Stimulated activated CD4-positive, alpha-beta T cell treated with anti-CD3 and anti-CD28 coated beads, Interleukin-1b, Interleukin-23, amount 100 ng/mL, for 48 hours (primary cell): ENCODE measurements around the gene ALOX15.
"Not testable (repeated sequence)": the region's sequence is repeated elsewhere in the genome, so short reads cannot be mapped to it uniquely, and the experiment has no call there.

Experiments
- DNase-seq: peaks from one replicate; pipeline ENCODE4 v3.0.0-alpha.2; 2020

Gene ALOX15, protein sequence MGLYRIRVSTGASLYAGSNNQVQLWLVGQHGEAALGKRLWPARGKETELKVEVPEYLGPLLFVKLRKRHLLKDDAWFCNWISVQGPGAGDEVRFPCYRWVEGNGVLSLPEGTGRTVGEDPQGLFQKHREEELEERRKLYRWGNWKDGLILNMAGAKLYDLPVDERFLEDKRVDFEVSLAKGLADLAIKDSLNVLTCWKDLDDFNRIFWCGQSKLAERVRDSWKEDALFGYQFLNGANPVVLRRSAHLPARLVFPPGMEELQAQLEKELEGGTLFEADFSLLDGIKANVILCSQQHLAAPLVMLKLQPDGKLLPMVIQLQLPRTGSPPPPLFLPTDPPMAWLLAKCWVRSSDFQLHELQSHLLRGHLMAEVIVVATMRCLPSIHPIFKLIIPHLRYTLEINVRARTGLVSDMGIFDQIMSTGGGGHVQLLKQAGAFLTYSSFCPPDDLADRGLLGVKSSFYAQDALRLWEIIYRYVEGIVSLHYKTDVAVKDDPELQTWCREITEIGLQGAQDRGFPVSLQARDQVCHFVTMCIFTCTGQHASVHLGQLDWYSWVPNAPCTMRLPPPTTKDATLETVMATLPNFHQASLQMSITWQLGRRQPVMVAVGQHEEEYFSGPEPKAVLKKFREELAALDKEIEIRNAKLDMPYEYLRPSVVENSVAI

DNA sequence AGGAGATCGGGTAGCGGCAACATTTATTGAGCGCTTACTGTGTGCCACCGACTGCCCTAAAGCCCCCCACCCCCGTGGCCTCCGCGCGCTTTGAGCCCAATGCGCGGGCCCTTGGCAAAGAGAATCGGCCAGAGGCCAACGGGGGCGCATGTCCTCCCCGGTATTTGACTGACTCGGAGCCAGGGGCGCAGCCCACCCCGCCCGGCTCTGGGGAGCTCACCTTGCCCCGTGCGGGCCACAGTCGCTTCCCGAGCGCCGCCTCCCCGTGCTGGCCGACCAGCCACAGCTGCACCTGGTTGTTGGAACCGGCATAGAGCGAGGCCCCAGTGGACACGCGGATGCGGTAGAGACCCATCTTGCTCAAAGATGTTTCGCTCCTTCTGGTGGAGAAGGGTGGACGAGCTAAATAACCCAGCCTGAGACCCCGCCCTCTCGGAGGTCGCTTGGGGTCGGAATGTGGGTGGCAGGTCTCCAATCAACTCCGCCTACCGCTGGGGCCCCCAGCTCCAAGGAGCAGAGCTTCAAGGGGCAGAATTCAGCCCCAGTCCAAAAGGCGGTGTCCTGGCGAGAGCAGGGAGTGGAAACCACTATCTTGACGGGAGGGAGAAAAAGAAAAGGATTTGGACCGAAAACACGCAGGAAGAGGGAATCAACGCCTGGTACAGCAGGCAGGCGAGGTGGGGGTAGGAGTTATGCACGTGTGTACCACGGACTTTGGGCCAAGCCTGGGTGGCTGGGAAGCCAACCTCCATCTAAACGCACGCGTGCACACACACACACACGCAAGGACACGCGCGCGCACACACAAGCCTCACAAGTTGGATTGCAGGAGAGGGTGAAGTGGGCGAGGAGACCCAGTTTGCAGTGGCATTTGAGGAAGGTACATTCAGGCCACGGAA is at the start of gene ALOX15:
TSS of gene ALOX15 (minus strand) at position 382 of the 899 bp plus-strand sequence. CDS start at position 355, 27 bp downstream.
- no peak for DNase-seq

DNA sequence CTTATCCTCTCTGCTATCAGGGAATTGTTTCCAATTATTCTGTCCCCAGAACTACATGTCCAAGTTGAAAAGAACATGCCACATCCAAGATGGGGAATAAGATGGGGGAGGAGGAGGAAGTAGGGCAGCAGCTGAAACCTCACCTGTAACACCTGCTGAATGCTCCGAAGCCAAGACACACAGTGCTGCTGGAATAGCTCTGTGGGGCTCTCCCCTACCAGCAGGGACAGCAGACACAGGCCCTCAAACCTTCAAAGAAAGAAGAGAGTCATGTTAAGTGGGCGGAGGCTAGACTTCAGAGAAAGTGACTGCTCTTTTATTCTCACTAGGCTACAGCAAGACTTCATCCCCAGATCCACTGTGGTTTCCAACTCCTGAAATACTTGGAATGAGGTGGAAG is 49.3 kb upstream of the ALOX15 start:
- DNase-seq, result no peak

DNA sequence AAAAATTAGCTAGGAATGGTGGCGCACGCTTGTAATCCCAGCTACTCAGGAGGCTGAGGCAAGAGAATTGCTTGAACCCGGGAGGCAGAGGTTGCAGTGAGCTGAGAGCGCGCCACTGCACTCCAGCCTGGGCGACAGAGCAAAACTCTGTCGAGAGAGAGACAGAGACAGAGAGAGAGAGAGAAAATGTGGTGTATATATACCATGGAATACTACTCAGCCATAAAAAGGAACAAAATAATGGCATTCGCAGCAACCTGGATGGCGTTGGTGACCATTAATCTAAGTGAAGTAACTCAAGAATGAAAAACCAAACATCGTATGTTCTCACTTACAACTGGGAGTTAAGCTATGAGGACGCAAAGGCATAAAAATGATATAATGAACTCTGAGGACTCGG is 48.4 kb upstream of the ALOX15 start:
- DNase-seq, result not testable (repeated sequence)

DNA sequence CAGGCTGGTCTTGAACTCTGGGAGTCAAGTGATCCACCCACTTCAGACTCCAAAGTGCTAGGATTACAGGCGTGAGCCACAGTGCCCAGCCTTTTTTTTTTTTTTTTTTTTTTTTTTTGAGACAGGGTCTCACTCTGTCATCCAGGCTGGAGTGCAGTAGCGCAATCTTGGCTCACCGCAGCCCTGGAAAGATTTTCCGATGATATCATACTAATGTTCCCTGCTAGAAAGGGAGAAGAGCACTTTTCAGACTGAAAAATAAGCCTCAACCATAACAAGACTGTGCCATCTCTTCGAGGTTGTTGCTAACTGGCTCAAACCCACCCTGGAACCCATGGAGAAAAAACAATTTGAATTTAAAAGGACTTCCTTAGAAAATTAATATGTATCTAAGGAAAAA is 42.3 kb upstream of the ALOX15 start:
- DNase-seq, result not testable (repeated sequence)

DNA sequence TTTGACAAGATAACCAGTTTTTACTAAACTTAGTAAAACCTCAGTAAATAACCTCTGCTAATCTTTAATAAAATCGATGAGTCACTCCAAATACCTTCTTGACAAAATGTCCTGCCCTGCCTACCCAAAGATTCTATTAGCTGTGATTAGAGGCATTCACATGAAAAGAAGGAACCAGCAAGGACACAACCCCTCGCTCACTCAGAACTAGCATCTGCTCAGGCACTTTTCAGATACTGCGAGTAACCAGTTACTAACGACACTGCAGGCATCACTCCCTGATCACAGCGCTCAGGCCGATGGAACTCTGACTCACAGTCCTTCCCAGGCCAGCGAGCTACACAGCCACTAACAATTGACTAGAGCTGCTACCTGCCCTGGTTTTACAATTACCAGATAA is 38.2 kb upstream of the ALOX15 start:
- no peak for DNase-seq

DNA sequence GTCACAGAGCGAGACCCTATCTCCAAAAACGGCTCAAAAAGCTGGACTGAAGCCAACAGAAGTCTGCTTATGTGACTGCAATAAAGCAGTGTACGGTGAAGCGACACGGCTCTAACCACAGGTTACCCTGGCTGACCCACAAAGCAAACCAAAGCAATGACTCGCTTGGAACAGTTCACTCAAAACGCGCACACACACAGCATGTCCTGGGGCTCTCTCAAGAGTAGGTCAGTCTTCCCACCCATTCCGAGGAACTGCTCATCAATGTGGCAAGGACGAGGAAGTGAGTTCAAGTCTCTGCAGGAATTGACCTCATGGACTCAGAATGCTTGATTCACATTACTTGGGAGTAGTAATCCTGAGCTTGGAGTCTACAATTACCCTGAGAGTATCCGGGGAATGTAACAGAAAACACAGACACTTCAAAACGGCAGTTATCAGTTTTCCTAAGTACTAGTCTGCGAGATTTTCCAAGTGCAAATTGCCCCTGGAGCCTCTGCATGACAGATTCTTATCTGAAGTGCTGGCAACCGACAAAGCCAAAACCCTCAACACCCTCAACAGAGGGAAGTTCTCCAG is 37.1 kb upstream of the ALOX15 start:
- DNase-seq, result peak; percentile 55

DNA sequence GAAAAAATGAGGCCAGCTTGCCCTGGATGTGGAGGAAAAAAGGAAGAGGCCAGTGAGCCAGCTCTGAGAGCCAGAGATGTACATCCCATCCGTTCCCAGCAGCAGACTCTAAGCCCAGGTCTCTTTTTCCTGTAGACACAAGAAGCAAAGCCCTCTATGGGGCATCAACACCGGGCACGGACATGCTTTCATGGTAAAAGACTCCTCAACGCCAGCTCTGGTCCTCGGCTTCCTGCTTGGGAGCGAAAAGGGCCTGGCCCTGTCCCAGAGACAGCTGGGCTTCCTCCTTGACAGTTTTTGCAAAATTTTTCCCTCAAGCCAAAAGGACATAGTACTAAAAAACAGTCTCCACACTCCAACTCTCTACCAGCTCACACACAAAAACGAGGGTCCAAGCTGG is 35.3 kb upstream of the ALOX15 start:
- no peak for DNase-seq

DNA sequence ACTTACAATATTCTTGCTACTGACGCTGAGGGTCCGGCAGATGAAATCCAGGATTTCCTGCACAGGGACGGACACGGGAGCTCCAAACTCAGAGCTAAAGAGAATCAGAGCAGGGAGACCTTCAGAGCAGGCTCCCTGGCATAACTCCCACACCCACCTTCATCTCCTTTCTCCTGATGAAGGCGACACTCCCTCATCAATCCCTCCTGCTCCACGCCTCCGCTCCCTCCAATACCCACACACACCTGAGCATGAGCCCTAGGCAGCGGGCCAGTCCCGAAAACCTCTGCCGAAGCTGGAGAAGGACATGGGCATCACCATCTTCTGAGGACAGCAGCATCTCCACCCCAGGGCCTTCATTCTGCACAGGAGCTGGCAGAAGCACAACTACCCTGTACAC is 34.3 kb upstream of the ALOX15 start:
- no peak for DNase-seq

DNA sequence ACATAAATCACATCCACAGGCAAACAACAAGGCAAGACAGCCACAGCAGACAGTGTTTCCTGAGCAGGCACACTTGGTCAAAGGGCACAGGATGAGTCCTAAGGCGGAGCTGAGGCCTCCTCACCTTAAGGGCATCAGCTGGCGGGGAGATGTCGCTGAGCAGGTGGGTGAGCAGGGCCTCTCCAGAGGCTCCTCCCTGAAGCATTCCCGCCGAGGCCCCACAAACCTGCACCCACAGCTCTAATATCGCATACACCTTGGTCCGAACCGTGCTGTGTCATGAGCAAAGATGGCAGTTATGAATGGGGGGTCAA is 33.2 kb upstream of the ALOX15 start:
- no peak for DNase-seq

DNA sequence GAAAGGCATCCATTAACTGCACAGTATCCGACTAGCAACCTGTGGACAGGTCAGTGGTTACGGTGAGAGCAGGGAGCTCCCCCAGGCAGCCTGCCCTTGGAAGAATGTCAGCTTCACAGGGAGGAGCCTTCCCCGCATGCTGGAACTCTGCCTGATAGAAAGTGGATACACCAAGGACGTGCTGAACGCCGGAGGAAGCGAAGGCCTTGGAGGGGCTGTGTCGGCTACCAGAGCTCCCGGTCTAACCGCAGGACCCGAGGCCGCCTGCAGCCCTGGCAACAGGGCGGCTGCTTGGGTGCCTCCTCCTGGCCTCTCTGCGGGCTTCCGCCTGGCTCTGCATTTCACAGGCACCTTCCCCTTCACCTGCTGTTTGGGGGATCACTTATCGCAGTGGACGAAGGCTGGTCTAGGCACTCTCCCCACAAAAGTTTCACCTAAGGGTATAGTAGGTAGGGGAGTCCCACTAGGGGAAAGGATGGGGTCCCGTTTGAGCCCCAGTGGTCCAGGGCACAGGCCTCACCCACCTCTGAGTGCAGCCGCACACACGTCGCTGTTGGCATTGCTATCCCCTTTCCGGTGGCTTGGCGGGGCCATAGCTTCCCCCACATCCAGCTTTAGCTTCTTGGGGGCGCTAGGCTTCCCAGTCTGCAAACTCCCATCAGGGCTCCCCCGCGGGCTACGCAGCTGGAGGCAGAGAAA is 32.7 kb upstream of the ALOX15 start:
- no peak for DNase-seq

DNA sequence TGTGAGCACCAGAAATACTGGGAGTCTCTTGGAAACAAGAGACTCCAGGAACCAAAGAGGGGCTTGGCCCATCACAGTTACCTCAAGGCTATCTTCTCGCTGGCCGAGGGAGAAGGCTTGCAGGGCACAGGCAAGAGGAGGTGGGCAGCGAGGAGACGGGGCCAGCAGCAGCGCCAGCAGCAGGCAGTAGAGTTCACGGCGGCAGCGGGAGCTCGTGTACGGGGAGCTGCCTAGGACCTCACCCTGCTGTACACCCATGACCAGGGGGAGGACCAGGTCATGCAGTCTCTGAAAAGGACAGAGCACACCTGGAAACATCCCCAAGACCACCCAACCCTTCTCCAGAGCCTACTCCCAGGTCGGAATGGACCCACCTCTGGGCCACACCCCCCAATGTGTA is 31.7 kb upstream of the ALOX15 start:
- DNase-seq, result no peak

DNA sequence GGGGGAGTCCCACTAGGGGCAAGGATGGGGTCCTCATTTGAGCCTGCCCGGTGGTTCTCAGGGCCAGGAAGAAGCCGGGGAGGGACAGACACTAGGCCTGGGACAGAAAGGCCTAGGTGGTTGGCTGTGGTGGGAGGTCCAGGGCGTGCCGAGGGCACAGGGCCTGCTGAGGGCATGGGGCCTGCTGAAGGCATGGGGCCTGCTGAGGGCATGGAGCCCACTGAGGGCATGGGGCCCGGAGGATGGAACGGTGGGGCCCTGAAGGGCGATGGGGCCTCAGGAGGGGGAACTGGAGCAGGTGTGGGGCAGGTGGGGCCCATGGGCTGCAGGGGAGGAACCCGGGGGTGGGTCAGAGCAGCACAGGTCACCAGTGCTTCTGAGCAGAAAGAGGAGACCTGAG is 31.3 kb upstream of the ALOX15 start:
- no peak for DNase-seq

DNA sequence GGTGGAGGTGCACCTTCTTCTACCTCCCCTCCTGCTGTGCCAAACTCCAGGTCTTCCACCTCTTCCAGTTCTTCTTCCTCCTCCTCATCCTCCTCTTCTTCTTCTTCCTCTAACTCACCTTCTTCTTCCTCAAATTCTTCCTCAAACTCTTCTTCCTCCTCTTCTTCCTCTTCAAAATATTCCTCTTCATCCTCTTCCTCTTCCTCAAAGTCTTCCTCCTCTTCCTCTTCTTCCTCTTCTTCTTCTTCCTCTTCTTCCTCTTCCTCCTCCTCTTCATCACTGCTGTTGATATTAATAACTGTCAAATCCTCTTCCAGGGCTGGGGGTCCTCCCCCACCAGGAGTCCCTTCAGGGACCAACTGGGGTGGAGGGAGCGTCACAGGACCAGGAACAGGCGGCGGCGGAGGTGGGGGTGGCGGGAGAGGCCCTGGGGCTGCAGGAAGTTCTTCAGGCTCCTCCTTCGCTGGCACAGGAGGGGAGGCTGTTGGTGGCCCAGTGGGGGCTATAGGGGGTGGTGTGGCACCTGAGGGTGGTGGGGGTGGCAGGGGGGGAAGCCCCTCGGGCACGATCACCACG is 30.7 kb upstream of the ALOX15 start:
- no peak for DNase-seq

DNA sequence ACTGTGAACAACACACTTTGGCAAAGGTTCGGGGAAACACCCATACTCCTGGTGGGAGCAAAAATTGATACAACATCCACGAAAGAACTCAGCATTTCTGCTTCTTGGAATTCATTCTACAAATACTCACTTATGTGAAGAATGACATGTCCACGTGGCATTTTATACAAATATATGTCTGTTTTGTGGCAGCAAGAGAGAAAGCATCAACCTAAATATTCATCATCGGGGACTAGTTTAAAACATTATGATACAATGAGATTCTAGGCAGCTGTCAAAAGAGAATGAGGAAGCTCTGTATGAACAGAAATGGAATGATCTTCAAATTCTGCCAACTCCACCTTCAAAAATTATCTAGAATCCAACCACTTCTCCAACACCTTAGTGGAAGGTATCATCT is 25.7 kb upstream of the ALOX15 start:
- no peak for DNase-seq

DNA sequence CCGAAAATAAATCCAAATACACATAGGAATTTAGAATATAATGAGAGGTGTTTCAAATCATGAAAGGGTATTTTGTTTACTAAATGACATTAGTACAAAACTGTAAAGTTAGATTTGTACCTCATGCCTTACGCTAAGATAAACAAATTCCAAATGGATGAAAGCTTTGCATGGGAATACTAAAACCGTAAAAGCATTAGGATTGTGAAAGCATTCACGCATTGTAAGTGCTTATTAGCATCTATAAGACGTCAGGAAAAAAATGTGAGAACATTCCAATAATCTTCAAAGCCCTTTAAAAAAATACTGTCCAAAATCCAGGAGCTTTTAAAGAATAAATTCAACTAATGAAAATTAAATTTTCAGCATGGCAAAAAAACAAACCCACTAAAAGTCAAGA is 24.8 kb upstream of the ALOX15 start:
- no peak for DNase-seq

DNA sequence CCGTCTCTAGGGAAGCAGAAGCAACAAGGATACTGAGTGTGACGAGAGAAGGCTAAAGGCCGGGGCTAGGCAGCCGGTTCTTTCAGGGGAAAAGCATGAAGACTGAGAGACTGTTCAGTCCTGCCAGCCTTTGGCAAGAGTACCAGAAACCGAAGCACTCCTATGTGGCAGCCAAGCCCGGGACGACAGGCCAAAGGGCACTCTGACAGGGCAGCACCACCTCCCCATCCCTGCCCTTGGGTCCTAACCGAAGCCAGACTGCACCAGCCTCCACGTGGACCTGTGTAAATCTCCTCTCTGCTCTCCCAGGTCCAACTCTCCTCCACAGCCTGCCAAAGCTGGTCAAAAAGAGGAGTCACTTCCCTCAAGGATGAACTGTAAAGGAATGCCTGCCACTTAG is 23.5 kb upstream of the ALOX15 start:
- DNase-seq, result no peak

DNA sequence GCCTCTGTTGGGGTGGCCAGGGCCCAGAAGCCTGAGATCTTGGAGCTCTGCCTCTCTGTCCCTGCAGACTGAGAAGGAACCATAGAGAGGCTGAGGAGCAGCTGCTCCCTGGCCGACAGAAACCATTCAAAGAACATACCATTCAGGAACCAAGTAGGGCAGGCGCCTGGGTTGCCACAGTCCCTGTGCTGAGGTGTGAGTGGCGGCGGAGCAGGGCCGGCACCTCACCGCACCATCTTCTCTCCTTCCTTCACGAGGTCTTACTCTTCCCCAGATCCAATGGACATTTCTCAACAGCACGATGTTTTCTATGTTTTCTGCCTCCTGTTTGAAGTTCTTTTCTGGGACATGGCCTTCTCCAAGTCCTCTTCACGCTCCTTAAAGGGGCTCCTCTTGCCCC is 22.8 kb upstream of the ALOX15 start:
- DNase-seq, result no peak

DNA sequence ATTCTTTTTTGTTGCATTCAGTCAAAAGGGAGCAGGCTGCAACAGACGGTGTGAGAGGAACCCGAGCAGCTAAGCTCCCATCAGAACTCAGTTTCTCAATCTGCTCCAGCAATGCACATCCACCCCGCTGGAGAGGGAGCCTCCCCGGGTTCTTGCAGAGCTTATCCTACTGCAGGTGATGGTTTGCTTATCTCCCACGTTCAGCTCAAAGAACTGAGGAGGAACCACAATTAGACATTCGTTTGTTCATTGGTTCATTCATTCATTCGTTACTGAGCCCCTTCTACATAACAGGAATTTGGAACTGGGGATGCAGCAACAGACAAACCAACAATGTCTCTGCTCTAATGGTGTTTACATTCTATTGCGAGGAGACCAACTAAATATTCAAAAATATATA is 22.2 kb upstream of the ALOX15 start:
- DNase-seq, result no peak

DNA sequence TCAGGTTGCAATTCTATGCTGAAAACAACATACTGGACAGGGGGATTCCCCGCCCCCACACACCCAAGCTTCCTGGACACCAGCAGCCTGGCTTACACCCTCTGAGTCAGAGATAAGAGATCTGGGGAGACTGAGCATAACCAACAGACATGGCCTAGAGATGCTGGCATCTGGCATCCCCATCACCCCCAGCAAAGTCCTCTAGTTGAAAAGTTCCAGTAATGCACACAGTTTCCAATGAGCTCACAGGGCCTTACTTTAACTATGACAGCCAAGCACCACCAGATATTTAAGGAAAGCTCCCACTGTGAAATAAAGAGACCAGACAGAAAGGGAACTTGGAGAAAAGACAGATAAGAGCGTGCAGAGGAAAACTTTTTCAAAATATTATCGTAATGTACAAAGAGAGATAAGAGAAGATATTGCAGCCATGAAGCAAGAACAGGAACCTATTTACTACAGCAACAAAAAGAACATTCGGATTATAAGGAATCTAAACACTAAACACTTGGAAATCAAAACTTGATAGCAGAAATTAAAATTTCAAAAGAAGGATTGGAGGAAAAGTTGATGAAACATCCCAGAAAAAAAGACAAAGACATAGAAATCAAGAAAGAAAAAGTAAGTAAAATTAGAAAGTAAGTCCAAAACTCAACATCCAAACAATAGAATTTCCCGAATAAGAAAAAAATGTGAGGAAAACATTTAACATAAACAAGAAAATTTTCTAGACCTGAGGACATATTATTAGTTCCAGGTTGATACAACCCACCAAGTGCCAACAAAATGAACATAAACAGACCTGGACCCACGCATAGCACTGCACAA is 17.2 kb upstream of the ALOX15 start:
- peak; percentile 74 for DNase-seq

DNA sequence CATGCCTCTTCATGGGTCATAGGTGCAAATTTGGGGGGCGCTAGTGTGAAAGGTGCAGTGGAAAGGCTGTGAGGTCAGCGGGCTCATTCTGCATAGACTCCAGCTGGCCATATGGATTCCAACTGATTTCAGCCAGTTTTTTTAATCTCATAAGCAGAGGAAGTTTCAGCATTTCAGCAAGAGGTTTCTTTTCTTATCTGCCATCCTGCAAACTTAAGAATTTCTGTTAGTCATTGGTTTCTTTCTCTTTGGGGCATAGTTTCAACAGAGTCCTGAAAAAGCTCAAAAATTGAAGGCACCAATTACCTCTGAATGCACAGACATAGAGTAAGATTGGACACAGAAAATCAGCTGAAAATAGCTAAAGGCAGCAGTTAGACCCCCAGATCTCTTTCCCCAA is 16.2 kb upstream of the ALOX15 start:
- no peak for DNase-seq

DNA sequence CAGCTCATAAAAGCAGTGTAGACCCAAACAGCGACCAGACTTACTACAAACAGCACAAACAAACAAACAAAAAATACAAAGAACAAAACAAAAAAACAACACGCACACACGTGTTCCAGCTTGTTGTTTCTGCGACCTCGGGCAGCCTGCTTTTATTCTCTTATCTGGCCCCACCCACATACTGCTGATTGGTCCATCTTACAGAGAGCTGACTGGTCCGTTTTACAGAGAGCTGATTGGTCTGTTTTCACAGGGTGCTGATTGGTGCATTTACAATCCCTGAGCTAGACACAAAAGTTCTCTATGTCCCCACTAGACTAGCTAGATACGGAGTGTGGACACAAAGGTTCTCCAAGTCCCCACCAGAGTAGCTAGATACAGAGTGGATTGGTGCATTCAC is 14.5 kb upstream of the ALOX15 start:
- DNase-seq, result not testable (repeated sequence)
